GM12874 (cell line): ENCODE results near the gene SEZ6.

Experiments used
- TF ChIP-seq, protein P1 (sequence below): IDR thresholded peaks from 2 replicates; pipeline ENCODE4 v1.5.1; 2011; ENCODE audit warnings: low read depth, mild to moderate bottlenecking, control low read depth, low read length, moderate library complexity; ENCODE audit not compliant: insufficient read depth

Gene SEZ6

DNA sequence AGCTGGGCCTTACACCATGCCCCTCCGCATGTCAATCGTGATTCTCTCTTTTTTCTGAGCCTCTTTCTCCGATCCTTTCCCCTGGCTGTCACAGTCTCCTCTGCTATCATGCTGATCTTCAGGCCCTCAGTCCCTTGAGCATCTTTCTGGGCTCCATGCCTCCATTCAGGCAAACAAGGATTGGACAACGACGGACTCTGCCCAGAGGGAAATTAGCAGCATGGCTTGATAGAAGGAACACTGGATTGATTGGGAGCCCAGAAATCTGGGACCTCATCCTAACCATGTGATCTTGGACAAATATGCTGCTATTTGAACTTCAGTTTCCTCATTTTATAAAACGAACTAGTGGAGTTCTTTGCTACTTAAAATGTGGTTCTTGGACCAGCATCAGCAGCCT, 35.0 kb downstream of the SEZ6 start:
- TF ChIP-seq, protein P1, sequence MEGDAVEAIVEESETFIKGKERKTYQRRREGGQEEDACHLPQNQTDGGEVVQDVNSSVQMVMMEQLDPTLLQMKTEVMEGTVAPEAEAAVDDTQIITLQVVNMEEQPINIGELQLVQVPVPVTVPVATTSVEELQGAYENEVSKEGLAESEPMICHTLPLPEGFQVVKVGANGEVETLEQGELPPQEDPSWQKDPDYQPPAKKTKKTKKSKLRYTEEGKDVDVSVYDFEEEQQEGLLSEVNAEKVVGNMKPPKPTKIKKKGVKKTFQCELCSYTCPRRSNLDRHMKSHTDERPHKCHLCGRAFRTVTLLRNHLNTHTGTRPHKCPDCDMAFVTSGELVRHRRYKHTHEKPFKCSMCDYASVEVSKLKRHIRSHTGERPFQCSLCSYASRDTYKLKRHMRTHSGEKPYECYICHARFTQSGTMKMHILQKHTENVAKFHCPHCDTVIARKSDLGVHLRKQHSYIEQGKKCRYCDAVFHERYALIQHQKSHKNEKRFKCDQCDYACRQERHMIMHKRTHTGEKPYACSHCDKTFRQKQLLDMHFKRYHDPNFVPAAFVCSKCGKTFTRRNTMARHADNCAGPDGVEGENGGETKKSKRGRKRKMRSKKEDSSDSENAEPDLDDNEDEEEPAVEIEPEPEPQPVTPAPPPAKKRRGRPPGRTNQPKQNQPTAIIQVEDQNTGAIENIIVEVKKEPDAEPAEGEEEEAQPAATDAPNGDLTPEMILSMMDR = no peak

DNA sequence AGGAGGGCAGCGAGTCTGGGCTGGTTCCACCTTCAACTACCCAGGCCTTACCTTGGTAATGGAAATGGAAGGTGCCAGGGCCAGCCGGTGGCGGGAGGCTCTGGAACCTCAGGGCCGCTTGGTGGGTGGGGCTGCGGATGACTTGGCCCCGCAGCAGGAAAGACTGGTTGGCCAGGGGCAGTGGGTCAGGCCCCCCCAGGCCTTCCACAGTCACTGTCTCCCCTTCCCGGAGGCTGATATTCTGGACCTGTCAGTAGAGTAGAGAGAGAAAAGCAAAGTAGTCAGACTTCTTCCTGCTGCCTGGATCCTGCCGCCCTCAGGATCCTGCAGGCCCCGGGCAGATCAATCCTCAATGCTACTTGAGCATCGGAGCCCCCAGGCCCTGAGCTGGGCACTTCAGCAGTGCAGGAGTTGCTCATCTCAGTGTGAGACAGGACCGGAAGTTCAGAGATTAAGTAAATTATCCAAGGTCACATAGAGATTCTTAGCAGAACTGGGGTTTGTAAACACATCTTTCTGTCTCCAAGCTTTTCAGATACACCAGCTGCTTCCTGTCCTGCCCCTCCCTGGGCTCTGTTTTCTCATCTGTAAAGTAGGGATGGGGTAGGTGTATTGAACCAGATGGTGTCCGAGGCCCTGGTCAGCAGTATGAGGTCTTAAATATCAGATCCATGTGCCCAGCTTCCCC, 36.0 kb downstream of the SEZ6 start:
- TF ChIP-seq, protein P1 = no peak

DNA sequence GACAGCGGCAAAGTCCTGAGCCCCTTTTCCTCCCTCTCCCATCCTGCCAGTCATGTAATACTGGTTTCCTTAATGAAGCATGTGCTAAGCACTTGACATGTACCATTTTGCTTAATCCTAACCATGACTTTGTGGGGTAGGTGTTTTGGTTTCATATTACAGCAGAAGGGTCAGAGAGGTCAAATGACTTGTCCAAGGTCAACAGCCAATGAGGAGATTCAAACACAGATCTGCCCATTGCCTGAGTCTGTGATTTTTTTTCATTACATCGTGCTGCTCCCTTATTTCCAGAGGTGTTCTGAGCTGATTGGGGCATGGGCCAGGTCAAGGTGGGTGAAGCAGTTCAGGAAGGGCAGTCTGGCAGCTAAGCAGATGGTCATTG, 36.9 kb downstream of the SEZ6 start:
- TF ChIP-seq, protein P1 = no peak

DNA sequence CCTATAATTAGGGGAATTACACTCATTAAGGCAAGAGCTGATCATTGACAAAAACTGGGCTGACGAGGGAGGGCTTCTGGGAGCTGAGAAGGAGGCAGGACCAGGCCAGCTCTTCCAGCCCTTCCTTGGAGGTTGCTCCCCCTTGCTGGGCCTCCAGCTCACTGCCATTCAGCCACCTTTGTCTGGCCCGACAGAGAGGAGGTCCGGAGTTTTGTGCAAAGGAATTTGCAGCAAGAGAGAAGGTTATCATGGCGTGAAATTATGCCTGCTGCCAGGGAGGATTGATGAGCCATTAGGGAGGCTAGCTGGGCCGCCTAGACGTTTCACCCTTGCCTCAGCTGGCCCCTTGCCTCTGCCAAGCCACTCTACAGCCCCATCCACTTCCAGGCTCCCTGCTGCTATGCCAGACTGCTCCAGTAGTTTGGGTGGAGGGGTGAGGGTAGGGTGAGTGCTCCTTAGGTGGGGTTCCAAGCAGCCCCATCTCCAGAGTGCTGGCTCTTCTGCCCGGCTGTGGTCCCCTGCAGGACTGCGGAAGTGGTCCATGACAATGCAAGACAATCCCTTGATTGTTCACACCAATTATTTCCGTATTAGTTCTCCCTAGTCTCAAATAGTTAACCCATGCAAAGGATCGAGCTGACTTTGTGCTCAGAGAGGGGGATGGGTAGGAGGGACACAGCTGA, 37.5 kb downstream of the SEZ6 start:
- TF ChIP-seq, protein P1 = no peak

DNA sequence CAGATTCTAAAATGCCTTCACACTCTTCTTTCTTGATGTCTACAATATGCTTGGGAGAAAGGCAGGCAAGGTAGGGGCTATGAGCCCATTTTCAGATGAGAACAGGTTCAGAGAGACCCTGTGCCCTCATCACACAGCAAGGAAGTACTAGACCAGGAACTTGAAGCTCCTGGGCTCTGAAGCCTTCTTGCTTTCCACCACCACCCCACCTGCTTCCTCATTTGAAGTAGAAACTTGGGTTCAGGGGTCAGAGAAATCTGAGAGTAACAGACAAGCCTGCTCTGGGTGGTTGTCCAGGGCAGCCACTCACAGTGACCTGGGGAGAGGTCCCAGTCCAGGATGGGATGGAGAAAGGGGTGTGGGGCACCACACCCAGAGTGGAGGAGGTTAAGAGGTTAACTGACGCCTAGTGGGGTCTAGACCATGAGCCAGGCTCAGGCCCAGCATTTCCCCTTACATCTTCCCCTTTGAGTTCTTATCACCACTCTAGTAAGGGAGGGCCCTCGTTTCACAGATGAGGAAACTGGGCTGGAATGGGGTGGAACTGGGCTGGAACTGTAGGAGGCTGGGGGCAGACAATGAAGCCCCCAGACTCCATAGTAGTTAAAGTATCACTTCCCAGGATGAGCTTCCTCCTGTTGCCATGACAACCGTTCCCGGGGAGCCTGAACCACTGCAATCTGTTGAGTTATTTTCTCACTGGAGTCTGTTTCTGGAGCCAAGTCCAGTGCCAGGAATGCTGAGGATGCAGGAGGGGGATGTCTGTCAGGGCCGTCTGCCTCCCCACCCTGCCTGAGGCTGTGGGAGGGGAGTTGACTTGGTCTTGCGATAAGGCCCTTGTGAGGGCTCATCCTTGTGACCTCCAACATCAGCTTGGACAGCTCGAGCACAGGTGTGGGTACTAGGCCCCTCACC, 38.4 kb downstream of the SEZ6 start:
- TF ChIP-seq, protein P1 = no peak

DNA sequence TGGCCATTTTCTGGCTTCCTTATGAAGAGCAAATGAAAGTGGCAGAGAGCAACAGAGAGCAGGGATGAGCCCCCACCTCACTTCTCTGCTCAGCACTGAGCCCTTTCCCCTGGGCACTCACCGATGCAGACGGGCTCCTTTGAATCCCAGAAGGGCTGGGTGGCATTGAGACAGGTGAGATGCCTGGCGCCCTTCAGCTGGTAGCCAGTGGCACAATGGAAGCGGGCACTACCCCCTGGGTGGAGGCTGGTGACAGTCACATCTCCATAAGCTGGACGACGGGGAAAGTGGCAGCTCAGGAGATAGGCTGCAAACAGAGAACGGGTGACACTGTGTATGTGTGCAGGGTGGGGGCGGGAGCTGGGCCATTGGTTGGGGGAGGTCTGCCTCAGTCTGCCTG, 42.0 kb downstream of the SEZ6 start:
- TF ChIP-seq, protein P1 = no peak

DNA sequence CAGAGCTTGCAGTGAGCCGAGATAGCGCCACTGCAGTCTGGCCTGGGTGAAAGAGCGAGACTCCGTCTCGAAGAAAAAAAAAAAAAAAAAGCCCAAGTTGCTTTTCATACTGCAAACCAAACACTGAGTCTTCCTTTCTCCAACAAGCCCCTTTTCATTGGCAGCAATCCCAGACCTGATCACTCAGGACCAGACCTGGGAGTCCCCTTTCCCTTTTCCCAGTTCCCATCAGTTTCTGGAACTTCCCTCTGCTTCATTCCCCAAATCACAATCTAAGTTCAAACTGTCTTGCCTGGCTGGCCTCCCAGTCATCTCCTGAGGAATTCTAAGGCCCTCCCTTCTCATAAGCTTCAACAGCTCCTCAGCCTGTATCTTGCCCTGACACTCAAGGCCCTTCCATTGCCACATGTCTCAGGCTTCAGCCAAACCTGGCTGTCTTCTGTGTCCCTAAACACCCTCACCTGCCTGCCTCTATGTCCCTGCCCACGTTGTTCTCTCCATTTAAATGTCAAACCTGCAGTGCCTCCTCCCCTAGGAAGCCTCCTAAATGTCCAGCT, 42.7 kb downstream of the SEZ6 start:
- TF ChIP-seq, protein P1 = no peak
